ENCODE data around the gene ATR.
"Not testable (repeated sequence)": the region's sequence is repeated elsewhere in the genome, so short reads cannot be mapped to it uniquely, and the experiment has no call there.

The ATR gene

DNA sequence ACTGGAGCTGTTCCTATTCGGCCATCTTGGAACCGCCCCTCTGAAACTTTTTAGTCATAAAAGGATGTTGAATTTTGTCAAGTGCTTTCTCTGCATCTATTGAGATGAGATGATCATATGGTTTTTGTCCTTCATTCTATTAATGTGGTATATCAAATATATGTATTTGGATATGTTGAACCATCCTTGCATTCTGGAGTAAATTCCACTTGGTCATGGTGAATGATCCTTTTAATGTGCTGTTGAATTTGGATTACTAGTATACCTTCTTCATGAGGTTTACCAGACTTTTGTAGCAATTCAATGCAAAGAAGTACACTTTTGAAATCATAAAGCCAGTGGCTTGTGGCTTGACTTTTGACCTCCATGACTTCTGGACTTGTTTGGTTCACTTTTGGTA lies 97.3 kb downstream of the ATR start:
- no peak for DNase-seq
- in situ Hi-C loops (cut with MboI; ENCODE audit: low pct_unique_long_range_greater_than_20kb, low sequenced_read_pairs), result no loop called here

DNA sequence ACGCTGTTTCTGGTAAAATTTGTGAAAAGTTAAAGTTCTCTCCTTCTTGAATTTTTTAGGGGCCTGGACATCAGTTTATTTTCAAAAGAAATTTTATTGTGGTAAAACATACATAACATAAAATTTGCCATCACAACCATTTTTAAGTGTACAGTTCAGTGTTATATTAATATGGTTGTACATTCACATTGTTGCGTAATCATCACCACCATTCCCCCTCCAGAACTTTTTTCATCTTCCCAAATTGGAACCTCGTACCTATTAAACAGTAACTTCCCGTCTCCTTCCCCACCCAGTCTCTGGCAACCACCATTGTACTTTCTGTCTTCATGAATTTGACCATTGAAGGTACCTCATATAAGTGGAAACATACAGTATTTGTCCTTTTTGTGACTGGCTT lies 107.7 kb downstream of the ATR start:
- no peak for DNase-seq
- in situ Hi-C loops (cut with MboI; ENCODE audit: low pct_unique_long_range_greater_than_20kb, low sequenced_read_pairs), result no loop called here

DNA sequence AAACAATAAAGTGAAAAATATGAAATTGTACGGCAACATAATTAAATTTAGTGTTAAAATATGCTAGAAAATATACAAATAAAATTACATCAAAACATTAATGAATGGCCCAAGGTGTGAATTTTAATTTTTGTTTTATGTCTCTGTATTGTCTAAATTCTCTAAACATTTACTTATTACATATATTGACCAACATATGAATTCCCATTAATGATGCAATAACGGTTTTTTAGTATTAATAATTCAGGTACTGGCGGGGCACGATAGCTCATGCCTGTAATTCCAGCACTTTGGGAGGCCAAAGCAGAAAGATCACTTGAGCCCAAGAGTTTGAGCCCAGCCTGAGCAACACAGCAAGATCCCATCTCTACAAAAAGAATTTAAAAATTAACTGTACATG lies 110.1 kb downstream of the ATR start:
- no peak for DNase-seq
- in situ Hi-C loops (cut with MboI; ENCODE audit: low pct_unique_long_range_greater_than_20kb, low sequenced_read_pairs), result no loop called here

DNA sequence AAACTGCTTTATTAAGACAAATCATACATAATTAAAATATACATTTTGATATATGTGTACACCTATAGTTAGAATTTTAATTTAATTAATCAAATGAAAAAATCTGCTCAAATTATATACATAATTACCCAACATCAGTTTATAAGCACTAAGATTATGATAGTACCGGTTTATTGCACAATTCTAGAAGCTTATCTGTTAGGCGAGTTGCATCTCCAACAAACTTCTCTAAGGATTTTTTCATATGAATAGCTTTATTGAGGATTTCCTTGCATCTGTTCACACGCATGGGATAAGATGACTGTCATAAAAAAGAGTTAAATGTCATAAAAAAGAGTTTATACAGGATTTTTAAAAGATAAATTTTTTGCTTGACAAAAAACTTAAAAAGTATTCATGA lies 110.8 kb downstream of the ATR start:
- DNase-seq, result no peak
- in situ Hi-C loops (cut with MboI; ENCODE audit: low pct_unique_long_range_greater_than_20kb, low sequenced_read_pairs), result no loop called here

DNA sequence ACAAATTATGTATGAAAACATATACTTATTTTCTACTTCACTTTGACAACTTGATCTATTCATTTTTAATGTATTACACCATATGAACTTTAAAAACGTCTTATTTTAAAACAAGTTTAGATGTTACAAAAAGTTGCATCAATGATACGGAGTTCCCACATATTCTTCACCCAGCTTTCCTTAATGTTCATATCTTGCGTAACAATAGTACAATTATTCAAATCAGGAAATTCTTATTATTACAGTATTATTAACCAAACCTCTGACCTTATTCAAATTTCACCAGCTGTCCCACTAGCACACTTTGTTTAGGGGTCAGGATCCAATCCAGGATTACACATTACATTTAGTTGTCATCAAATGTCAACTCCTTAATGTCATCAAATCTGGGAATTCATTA lies 117.8 kb downstream of the ATR start:
- DNase-seq, result no peak
- in situ Hi-C loops (cut with MboI; ENCODE audit: low pct_unique_long_range_greater_than_20kb, low sequenced_read_pairs), result no loop called here

DNA sequence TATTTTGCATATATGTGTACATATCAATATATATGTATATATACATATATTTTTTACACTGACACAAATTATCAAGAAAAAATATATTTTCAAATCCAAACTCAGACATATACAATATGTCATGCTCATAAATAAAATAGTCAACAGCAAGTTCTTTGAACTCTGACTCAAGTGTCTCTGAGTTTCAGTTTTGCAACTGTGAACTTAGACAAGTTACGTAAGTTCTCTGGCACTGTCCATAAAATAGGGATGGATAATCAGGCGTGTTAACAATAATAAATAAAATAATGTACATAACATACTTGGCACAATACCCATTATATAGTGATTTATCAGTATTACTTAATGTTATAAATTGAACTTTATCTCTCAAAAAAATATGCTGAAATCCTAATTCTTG lies 118.6 kb downstream of the ATR start:
- in situ Hi-C loops (cut with MboI; ENCODE audit: low pct_unique_long_range_greater_than_20kb, low sequenced_read_pairs), result no loop called here

DNA sequence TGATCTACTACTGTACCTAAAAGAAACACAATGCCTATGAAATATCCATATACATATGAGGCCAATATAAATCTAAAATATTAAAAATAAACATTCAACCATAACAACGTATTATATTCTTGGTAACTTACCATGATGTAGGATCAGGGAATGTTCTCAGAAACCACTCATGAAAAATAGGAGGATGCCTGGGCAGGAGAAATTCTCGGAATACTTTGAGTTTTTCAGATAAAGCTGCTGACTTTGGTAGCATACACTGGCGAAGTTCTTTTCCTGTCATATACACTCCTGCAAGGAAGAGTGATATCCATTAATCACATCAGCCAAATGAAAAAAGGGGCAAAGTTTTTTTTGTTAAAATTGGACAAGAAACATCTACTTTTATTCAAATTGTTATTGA lies 119.4 kb downstream of the ATR start:
- DNase-seq, result no peak
- in situ Hi-C loops (cut with MboI; ENCODE audit: low pct_unique_long_range_greater_than_20kb, low sequenced_read_pairs), result no loop called here

More for the DNA sequence above, 118.6 kb downstream of the ATR start:
- DNase-seq, result no peak

DNA sequence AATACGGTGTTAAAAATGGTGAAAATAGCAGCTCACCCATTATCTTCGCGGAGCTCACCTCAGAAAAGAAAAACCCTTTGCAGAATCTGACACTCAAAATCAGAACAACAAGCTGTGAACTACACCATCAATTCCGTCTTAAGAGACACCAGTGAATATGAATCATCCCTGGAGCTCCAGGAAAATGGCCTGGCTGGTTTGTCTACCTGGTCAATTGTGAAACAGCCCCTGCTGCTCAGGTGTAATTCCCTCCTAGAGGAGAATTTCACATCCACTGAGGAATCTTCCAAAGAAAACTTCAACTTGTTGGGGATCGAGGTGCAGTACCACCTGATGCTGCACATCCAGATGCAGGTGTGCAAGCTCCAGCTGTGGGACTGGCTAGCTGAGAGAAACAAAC lies 127.7 kb downstream of the ATR start:
- DNase-seq, result no peak
- in situ Hi-C loops (cut with MboI; ENCODE audit: low pct_unique_long_range_greater_than_20kb, low sequenced_read_pairs), result no loop called here

DNA sequence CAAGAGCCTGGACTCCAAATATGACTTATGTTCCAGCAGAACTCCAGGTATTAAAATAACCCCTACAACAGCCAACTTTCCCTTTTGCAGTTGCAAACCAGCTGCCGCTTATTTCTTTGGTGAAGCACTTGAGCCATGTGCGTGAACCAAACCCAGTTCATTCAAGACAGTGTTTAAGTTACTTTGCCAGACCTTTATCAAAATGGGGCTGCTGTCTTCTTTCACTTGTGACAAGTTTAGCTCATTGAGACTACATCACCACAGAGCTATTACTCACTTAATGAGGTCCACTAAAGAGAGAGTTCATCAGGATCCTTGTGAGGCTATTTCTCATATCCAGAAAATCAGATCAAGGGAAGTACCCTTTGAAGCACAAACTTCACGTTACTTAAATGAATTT lies 128.3 kb downstream of the ATR start:
- in situ Hi-C loops (cut with MboI; ENCODE audit: low pct_unique_long_range_greater_than_20kb, low sequenced_read_pairs), result no loop called here
- DNase-seq, result no peak

DNA sequence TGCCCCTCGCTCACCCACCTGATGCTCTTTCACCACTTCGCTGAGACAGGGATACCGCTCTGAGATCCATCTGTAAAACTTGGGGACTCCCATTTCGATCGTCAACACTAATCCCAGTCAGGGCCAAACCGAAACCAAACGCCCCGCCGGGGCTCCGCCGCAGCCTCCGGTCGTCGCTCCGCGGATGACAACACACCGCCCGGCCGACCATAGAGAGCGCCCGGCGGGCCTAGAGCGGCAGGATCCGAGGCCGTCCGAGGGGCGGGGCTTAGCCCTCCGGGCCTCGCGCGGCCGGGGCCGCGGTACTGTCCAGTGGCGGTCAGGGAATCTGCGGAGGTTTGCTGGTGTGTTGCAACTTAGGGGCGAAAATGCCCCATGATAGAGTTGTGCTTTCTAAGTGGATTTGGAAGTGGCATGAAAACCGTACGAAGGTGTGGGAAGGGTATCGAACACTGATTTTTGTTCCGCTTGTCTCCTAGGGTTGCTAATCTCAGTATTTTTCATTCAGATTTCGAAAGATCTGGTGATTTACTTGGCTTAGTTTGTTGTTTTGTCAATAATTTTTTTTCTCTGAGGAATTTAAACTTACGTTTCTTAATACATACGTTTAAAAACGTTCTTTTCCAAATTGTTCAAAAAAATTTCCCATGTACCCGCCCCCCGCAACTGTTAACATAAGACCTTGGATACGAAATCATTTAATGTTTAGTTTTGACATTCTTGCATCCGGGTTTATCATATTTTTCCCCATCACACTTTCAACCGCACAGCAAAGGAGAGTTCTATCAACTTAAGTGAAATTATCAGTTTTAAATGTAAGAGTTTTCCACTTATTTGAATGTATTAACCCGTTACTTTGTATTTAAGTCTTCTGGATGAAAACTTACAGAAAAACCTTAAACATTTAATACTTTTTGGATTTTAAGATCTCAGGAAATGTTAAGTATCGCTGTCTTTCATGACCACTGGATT lies 130.4 kb downstream of the ATR start, which contains the start of gene XRN1:
TSS of gene XRN1 (minus strand) at position 186 of the 972 bp plus-strand sequence. CDS start at position 93, 93 bp downstream.
- in situ Hi-C loops (cut with MboI; ENCODE audit: low pct_unique_long_range_greater_than_20kb, low sequenced_read_pairs), result no loop called here
- DNase-seq, result peak; percentile 94

DNA sequence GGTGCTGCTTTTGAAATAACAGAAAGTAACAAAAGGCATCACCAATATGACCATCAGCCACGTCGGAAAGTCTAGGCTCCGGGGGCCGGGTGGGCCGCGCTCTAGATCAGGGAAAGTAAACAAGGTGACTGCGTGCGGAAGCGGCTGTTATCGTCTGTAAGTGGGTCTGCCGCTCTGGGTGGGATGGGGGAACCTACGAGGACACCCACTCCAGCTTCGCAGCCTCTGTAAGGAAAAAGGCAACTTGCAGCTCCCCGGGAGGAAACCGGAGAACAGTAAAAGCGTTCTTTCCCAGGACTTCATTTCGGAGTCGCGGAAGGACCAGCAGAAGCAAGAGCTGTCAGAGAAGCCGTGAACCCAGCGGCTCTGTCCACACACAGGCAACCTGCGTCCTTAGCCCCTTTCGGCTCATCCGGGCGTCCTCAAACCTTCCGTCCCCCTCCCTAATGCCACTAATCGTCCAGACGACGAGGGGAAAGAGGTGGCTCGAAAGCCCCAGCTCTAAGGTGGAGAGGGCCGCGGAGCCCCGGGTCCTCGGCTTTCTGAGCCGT lies 131.2 kb downstream of the ATR start:
- DNase-seq, result no peak
- in situ Hi-C loops (cut with MboI; ENCODE audit: low pct_unique_long_range_greater_than_20kb, low sequenced_read_pairs), result no loop called here

DNA sequence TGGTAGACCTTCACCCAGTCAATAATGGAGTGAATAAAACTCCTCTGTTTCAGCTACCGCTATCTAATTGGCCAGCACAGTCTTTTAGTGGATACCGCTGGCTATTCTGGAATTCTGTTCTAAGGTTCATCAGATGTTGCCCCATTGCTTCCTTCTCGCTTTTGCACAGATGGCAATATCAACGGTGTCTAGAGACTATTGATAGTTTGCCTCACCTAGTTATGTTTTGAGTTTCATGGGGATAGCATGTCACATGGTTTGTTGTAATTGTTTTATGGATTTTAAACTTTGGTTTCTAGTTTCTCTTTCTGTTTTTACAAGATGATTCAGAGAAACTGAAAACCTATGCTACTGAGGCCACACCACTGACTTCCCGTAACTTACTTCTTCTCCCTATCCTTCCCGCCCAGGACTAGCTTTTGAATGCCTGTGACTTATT lies 132.7 kb downstream of the ATR start:
- in situ Hi-C loops (cut with MboI; ENCODE audit: low pct_unique_long_range_greater_than_20kb, low sequenced_read_pairs), result no loop called here
- DNase-seq, result peak; percentile 59

DNA sequence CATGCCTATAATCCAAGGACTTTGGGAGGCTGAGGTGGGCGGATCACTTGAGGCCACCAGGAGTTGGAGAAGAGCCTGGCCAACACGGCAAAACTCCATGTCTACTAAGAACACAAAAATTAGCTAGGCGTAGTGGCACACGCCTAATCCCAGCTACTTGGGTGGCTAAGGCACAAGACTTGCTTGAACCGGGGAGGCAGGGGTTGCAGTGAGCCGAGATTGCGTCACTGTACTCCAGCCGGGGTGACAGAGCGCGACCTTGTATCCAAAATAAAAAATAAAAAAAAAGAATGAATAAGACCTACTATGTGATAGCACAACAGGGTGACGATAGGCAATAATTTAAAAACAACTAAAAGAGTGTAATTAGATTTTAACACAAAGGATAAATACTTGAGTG lies 134.2 kb downstream of the ATR start:
- in situ Hi-C loops (cut with MboI; ENCODE audit: low pct_unique_long_range_greater_than_20kb, low sequenced_read_pairs), result no loop called here
- DNase-seq, result no peak

DNA sequence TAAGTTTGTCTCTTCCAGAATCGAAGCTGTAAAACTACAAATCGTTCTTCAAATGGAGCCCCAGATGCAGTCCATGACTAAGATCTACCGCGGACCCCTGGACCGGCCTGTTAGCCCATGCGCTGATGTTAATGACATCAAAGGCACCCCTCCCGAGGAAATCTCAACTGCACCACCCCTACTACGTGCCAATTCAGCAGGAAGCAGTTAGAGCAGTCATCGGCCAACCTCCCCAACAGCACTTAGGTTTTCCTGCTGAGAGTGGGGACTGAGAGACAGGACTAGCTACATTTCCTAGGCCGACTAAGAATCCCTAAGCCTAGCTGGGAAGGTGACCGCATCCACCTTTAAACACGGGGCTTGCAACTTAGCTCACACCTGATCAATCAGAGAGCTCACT lies 135.5 kb downstream of the ATR start:
- DNase-seq; in situ Hi-C loops (cut with MboI; ENCODE audit: low pct_unique_long_range_greater_than_20kb, low sequenced_read_pairs): not testable (repeated sequence)

DNA sequence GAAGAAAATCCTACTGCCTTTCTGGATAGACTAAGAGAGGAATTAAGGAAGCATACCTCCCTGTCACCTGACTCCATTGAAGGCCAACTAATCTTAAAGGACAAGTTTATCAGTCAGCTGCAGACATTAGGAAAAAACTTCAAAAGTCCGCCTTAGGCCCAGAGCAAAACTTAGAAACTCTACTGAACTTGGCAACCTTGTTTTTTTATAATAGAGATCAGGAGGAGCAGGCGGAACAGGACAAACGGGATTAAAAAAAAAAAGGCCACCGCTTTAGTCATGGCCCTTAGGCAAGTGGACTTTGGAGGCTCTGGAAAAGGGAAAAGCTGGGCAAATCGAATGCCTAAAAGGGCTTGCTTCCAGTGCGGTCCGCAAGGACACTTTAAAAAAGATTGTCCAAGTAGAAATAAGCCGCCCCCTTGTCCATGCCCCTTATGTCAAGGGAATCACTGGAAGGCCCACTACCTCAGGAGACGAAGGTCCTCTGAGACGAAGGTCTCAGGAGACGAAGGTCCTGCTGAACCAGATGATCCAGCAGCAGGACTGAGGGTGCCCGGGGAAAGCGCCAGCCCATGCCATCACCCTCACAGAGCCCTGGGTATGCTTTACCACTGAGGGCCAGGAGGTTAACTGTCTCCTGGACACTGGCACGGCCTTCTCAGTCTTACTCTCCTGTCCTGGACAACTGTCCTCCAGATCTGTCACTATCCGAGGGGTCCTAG lies 138.9 kb downstream of the ATR start:
- DNase-seq; in situ Hi-C loops (cut with MboI; ENCODE audit: low pct_unique_long_range_greater_than_20kb, low sequenced_read_pairs): not testable (repeated sequence)

DNA sequence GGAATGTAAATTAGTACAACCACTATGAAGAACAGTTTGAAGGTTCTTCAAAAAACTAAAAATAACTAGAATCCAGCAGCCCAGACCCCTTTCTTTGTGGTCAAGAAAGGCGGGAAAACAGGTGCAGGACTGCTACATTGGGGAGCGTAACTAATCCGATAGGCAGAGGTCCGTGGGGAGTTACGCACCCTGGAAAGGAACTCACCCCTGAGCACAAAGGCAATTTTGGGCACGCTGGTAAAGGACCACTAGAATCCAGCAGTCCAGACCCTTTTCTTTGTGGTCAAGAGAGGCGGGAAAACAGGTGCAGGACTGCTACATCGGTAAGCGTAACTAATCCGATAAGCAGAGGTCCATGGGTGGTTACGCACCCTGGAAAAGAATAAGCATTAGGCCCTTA lies 140.4 kb downstream of the ATR start:
- DNase-seq; in situ Hi-C loops (cut with MboI; ENCODE audit: low pct_unique_long_range_greater_than_20kb, low sequenced_read_pairs): not testable (repeated sequence)

DNA sequence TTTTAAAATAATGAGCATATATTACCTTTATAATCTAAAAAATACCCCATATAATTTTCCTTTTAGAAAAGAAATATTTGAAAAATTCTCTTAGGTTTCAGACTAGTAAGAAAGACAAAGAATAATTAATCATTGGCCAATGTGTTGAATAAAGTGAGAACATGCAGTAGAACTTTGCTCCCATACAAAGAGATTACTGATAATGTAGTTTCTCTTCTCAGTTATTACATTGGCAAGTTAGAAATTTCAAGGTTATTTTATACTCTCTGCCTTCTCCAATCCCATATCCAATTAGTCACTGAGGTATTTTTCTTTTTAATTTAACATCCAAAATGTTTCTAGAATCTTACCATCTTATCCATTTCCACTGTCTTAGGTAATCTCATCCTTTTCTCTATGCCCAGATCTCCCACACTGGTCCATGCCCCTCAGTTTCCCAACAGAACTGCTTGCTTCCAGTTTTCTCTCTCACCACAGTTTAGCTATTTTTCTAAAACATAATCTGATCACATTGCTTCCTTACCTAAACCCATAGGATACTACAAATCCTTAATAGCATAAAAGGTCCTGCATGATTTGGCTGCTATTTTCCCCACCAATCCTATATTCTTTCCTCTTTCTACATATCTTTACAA lies 141.5 kb downstream of the ATR start:
- DNase-seq, result no peak
- in situ Hi-C loops (cut with MboI; ENCODE audit: low pct_unique_long_range_greater_than_20kb, low sequenced_read_pairs), result no loop called here

DNA sequence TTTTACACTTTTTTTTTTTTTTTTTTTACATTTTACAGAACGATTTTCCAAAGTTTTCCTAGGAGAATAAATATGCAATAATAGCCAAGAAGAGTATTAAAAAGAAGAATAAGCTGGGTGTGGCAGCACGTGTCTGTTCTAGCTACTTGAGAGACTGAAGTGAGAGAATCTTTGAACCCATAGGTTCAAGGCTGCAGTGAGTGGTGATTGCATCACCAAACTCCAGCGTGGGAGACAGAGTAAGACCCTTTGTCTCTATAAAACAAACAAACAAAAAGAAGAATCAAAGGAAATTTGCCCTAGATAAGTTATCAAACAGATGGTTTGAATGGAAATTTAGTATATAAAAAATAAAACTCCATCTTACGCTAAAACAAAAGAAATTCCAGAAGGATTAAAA lies 144.0 kb downstream of the ATR start:
- in situ Hi-C loops (cut with MboI; ENCODE audit: low pct_unique_long_range_greater_than_20kb, low sequenced_read_pairs), result no loop called here
- DNase-seq, result no peak

DNA sequence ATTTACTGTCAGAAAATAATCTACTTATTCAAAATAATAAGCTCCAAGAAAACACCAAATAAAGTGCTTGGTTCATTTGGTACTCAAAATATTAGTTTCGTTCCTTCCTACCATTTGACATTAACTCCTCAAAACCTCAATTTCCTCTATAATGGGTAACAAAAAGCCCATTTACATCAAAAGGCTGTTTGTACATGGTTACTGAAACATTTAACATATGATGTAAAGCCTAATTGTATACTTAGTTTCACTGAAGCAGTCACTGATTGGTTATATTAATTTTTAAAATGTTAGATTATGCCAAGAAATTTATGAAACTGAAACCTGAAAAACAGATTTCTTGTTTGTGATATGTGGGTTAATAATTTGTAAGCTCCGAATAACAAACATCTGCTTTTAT lies 145.4 kb downstream of the ATR start:
- no peak for DNase-seq
- in situ Hi-C loops (cut with MboI; ENCODE audit: low pct_unique_long_range_greater_than_20kb, low sequenced_read_pairs), result no loop called here

DNA sequence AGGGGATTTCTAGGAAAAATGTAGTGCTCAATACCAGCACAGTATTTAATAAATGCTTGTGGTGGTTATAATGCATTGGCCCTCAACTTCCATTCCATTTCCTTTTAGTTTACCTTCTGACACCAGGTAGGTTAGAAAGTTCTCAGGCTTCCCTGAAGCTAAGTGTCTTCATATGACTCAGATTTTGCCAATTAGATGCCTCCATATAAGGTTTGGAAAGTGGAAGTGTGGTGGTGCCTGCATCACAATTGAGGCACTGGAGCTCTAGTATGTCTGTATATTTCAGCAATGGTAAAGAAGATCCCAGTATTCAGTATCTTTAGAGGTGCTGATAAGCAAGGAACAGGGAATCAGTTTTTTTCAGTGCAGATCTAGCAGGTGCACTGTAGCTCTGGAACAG lies 149.0 kb downstream of the ATR start:
- DNase-seq, result no peak
- in situ Hi-C loops (cut with MboI; ENCODE audit: low pct_unique_long_range_greater_than_20kb, low sequenced_read_pairs), result no loop called here
